Esophagus (tissue), 2 donors: ENCODE measurements around the gene OR2A25. TPM values are rescaled to one million over a fixed set of nuclear protein-coding genes. Genes with fewer than 3 reads are reported as not detected.

ENCODE experiments used
- H3K27ac ChIP-seq, 2 donors: one replicate each; pipeline ENCODE4 v1.5.1; 2013; ENCODE audit warnings: low read depth in 2 of 2, mild to moderate bottlenecking in 2 of 2, inconsistent platforms in 1 of 2, low read length in 1 of 2, moderate library complexity in 1 of 2
- H3K27me3 ChIP-seq, 2 donors: one replicate each; pipeline ENCODE4 v1.6.1; 2013; ENCODE audit warnings: low read length in 2 of 2, control low read depth in 1 of 2, mild to moderate bottlenecking in 1 of 2; ENCODE audit not compliant: insufficient read depth in 2 of 2, control insufficient read depth in 1 of 2
- H3K36me3 ChIP-seq, 2 donors: one replicate each; pipeline ENCODE4 v1.6.1; 2013; ENCODE audit warnings: low read length in 1 of 2; ENCODE audit not compliant: control insufficient read depth in 2 of 2, insufficient read depth in 2 of 2
- H3K4me1 ChIP-seq, 2 donors: one replicate each; pipeline ENCODE4 v1.6.1; 2013; ENCODE audit warnings: low read length in 1 of 2; ENCODE audit not compliant: control insufficient read depth in 2 of 2, insufficient read depth in 2 of 2
- H3K4me3 ChIP-seq, 2 donors: one replicate each; pipeline ENCODE4 v1.5.1; 2013; ENCODE audit warnings: low read length in 2 of 2, mild to moderate bottlenecking in 2 of 2, low read depth in 1 of 2, moderate library complexity in 1 of 2
- H3K9me3 ChIP-seq, 2 donors: one replicate each; pipeline ENCODE4 v1.6.1; 2013; ENCODE audit warnings: mild to moderate bottlenecking in 2 of 2, low read depth in 1 of 2, low read length in 1 of 2, moderate library complexity in 1 of 2; ENCODE audit not compliant: control insufficient read depth in 2 of 2, insufficient read depth in 1 of 2
- WGBS, 2 donors: extraction: QIAGEN DNeasy Blood & Tissue Kit; methylation state at CpG; one replicate each; pipeline ENCODE4 v1.1.7; 2013; 5-methylcytosine and 5-hydroxymethylcytosine counted together
- polyA plus RNA-seq, 2 donors: library from polyadenylated mRNA; stranded (reverse); fragments of 200-250 nt; gene quantifications; one replicate each; pipeline ENCODE4 v1.2.3, GENCODE V29; 2013
- donor health status: healthy with polysubstance abuse.
- donor health status: Bipolar disorder and iron deficiency.

The OR2A25 gene
- polyA plus RNA-seq, 2 donors = not detected

DNA sequence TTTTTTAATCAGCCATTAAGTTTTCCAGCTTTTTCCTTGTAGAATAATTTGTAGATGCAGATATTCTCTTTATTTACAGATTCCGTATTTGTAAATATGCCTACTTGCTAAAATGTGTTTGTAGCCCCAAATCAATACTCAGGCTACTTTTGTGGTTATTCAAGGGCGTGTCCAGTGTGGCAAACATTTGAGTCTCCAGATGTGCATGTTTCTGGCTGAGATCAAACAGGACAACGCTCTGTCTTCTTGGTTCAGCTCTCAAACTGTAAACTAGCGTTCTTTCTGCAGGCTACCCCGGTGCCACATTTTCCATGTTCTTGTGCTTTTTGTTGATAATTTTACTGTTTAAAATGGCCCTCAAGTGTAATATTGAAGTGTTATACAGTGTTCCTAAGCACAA is 37.1 kb upstream of the OR2A25 start:
- no peak overlapping the region for H3K4me3 ChIP-seq
- no peak overlapping the region for H3K27ac ChIP-seq
- H3K27me3 ChIP-seq = no peaks in the 10 kb centered on the region
- no peaks in the 10 kb centered on the region for H3K4me1 ChIP-seq
- 66 to 80% methylated on average over 5 of the region's 5 CpGs for WGBS, 2 donors
- no peaks in the 10 kb centered on the region for H3K36me3 ChIP-seq
- H3K9me3 ChIP-seq = no peaks in the 10 kb centered on the region

GRCh38 chr7:144032985-144033709 is 36.5 kb upstream of the OR2A25 start:
- no peaks in the 10 kb centered on the region for H3K4me1 ChIP-seq
- 28 to 58% methylated on average over 1 of the region's 1 CpG for WGBS, 2 donors
- no peaks in the 10 kb centered on the region for H3K9me3 ChIP-seq

DNA sequence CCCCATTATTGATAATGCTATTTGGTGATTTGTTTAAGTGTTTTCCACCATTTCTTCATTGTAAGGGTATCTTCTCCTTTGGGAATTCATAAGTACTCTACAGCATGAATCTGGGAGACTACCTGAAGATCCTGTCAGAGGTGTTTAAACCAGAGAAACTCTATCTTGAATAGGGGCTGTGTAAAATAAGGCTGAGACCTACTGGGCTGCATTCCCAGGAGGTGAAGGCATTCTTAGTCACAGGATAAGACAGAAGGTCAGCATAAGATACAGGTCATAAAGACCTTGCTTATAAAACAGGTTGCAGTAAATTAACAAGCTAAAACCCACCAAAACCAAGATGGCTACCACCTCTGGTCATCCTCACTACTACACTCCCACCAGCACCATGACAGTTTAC is 34.2 kb upstream of the OR2A25 start:
- no peaks in the 10 kb centered on the region for H3K9me3 ChIP-seq
- no peak overlapping the region for H3K27ac ChIP-seq
- no peaks in the 10 kb centered on the region for H3K36me3 ChIP-seq
- H3K27me3 ChIP-seq = no peaks in the 10 kb centered on the region
- H3K4me1 ChIP-seq = no peaks in the 10 kb centered on the region
- H3K4me3 ChIP-seq = no peak overlapping the region

More at GRCh38 chr7:144032985-144033709, 36.5 kb upstream of the OR2A25 start:
- Histone ChIP-seq H3K36me3 (no peaks in the 10 kb centered on the region), H3K27ac (no peak overlapping the region), H3K27me3 (no peaks in the 10 kb centered on the region), H3K4me3 (no peak overlapping the region)

GRCh38 chr7:144036302-144036885 is 33.2 kb upstream of the OR2A25 start:
- 33 to 82% methylated on average over 1 of the region's 1 CpG for WGBS, 2 donors

GRCh38 chr7:144037414-144038035 is 32.1 kb upstream of the OR2A25 start:
- Histone ChIP-seq H3K9me3 (no peaks in the 10 kb centered on the region), H3K4me1 (no peaks in the 10 kb centered on the region), H3K27me3 (no peaks in the 10 kb centered on the region), H3K36me3 (no peaks in the 10 kb centered on the region), H3K4me3 (no peak overlapping the region), H3K27ac (no peak overlapping the region)
- WGBS, 2 donors = 73 to 74% methylated on average over 1 of the region's 1 CpG

More at GRCh38 chr7:144036302-144036885, 33.2 kb upstream of the OR2A25 start:
- Histone ChIP-seq H3K36me3 (no peaks in the 10 kb centered on the region), H3K9me3 (no peaks in the 10 kb centered on the region), H3K27ac (no peak overlapping the region), H3K4me1 (no peaks in the 10 kb centered on the region), H3K27me3 (no peaks in the 10 kb centered on the region), H3K4me3 (no peak overlapping the region)

GRCh38 chr7:144038887-144039286 is 30.7 kb upstream of the OR2A25 start:
- H3K27me3 ChIP-seq = no peaks in the 10 kb centered on the region
- no peaks in the 10 kb centered on the region for H3K36me3 ChIP-seq
- no peak overlapping the region for H3K27ac ChIP-seq
- no peaks in the 10 kb centered on the region for H3K9me3 ChIP-seq
- WGBS, 2 donors = 49 to 73% methylated on average over 4 of the region's 4 CpGs
- no peaks in the 10 kb centered on the region for H3K4me1 ChIP-seq
- H3K4me3 ChIP-seq = no peak overlapping the region

- Histone ChIP-seq H3K4me1 (no peaks in the 10 kb centered on the region), H3K27ac (no peak within 1 kb of the TSS), H3K4me3 (no peak within 1 kb of the TSS), H3K27me3 (no peaks in the 10 kb centered on the region), H3K9me3 (no peaks in the 10 kb centered on the region), H3K36me3 (no peaks in the 10 kb centered on the region)
- WGBS, 2 donors = 44 to 56% methylated on average over 1 of the region's 1 CpG
These were observed 21.0 kb upstream of the OR2A25 start, which contains the start of gene OR2A5 for GRCh38 chr7:144048648-144049047. TSS of gene OR2A5 (plus strand) at chr7:144048948. CDS start at chr7:144050402, 1,454 bp downstream.

GRCh38 chr7:144049491-144049890 is 20.1 kb upstream of the OR2A25 start:
- Histone ChIP-seq H3K27me3 (no peaks in the 10 kb centered on the region), H3K9me3 (no peaks in the 10 kb centered on the region), H3K4me3 (no peak overlapping the region), H3K27ac (no peak overlapping the region), H3K4me1 (no peaks in the 10 kb centered on the region), H3K36me3 (no peaks in the 10 kb centered on the region)
- 45 to 63% methylated on average over 2 of the region's 2 CpGs for WGBS, 2 donors

DNA sequence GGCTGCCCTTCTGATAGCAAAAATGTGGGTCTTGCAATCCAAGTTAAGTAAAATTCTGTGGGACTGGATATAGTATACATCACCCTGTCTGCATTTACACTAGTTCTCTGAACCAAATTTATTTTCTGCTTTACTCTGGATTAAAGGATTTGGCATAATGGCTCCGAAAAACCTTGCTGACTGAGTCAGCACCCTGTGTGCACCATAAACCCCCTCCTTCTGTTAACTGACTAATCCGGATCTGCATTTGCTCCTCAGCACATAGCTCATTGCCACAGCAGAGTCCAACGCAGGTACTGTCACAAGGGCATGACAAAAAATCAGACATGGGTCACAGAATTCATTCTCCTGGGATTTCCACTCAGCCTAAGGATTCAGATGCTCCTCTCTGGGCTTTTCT is 19.5 kb upstream of the OR2A25 start:
- no peak overlapping the region for H3K27ac ChIP-seq
- no peaks in the 10 kb centered on the region for H3K36me3 ChIP-seq
- H3K4me1 ChIP-seq = no peaks in the 10 kb centered on the region
- WGBS, 2 donors = 36 to 45% methylated on average over 3 of the region's 3 CpGs
- no peak overlapping the region for H3K4me3 ChIP-seq
- H3K9me3 ChIP-seq = no peaks in the 10 kb centered on the region
- H3K27me3 ChIP-seq = no peaks in the 10 kb centered on the region
